HEK293 (cell line): ENCODE data around the gene TRAF3.
A peak's percentile ranks its signal among the peaks of the same experiment; 100 is the strongest.

Experiments
- CTCF ChIA-PET: fragments of 350-600 bp; formaldehyde crosslinking; extraction: SDS; loops from one replicate; lab custom pipeline; 2021; ENCODE audit warnings: antibody characterized with exemption; lab: Yijun Ruan, JAX
- POLR2A ChIA-PET: fragments of 300-600 bp; formaldehyde crosslinking; extraction: SDS; loops from one replicate; lab custom pipeline; 2020; ENCODE audit warnings: antibody characterized with exemption, inconsistent platforms; lab: Yijun Ruan, JAX
- H3K27ac ChIP-seq: fragments of 200-500 bp; sonication (Bioruptor generic); 2 replicates; pipeline ENCODE4 v1.5.1; 2014; ENCODE audit warnings: low read depth, low read length, control low read depth, inconsistent platforms; ENCODE audit errors: extremely low read depth
- H3K36me3 ChIP-seq, 2 experiments: fragments of 200-500 bp in 1 of 2; sonication (Bioruptor generic) in 1 of 2; 1 replicate in 1 of 2; 2 replicates in 1 of 2; pipeline ENCODE4 v1.5.1; 2014 to 2017; ENCODE audit warnings: inconsistent platforms in 2 of 2, low read length in 2 of 2; ENCODE audit not compliant: control insufficient read depth in 2 of 2, insufficient read depth in 1 of 2
- H3K4me1 ChIP-seq: fragments of 200-500 bp; sonication (Bioruptor generic); 2 replicates; pipeline ENCODE4 v1.5.1; 2014; ENCODE audit warnings: mild to moderate bottlenecking, low read length, inconsistent platforms; ENCODE audit not compliant: control insufficient read depth, insufficient read depth
- H3K4me3 ChIP-seq: 2 replicates; pipeline ENCODE4 v1.5.1; 2011; ENCODE audit warnings: low read depth, mild to moderate bottlenecking, control low read depth, low read length, moderate library complexity
- H3K9me3 ChIP-seq: fragments of 200-500 bp; sonication (Bioruptor generic); 2 replicates; pipeline ENCODE4 v1.5.1; 2014; ENCODE audit warnings: low read depth, low read length, inconsistent platforms; ENCODE audit not compliant: control insufficient read depth, insufficient read depth
- AEBP2 ChIP-seq: fragments of 450-650 bp; formaldehyde crosslinking; IDR thresholded peaks from 2 replicates; pipeline ENCODE4 v1.5.1; 2016; ENCODE audit warnings: missing biosample characterization, missing genetic modification characterization, borderline replicate concordance
- EGR2 ChIP-seq: fragments of 450-650 bp; formaldehyde crosslinking; IDR thresholded peaks from 2 replicates; pipeline ENCODE4 v1.5.1; 2016; ENCODE audit warnings: low read depth, missing biosample characterization, missing genetic modification characterization
- ZBTB1 ChIP-seq: fragments of 450-650 bp; formaldehyde crosslinking; IDR thresholded peaks from 2 replicates; pipeline ENCODE4 v1.5.1; 2016; ENCODE audit warnings: missing biosample characterization, missing genetic modification characterization
- ZBTB49 ChIP-seq: fragments of 450-650 bp; formaldehyde crosslinking; IDR thresholded peaks from 2 replicates; pipeline ENCODE4 v1.5.1; 2016; ENCODE audit warnings: missing biosample characterization, missing genetic modification characterization, low read depth
- ZEB2 ChIP-seq: fragments of 450-650 bp; formaldehyde crosslinking; IDR thresholded peaks from 2 replicates; pipeline ENCODE4 v1.5.1; 2016; ENCODE audit warnings: missing biosample characterization, missing genetic modification characterization
- ZNF341 ChIP-seq: fragments of 450-650 bp; formaldehyde crosslinking; IDR thresholded peaks from 2 replicates; pipeline ENCODE4; 2016; ENCODE audit warnings: low read depth, missing biosample characterization, missing genetic modification characterization
- ZNF518A ChIP-seq: fragments of 450-650 bp; formaldehyde crosslinking; conservative IDR thresholded peaks from 2 replicates; pipeline ENCODE4 v1.5.1; 2016; ENCODE audit warnings: low read depth, missing biosample characterization, missing genetic modification characterization
- ZNF521 ChIP-seq: fragments of 450-650 bp; formaldehyde crosslinking; IDR thresholded peaks from 2 replicates; pipeline ENCODE4 v1.5.1; 2017; ENCODE audit warnings: missing biosample characterization, mild to moderate bottlenecking, missing genetic modification characterization
- ZNF561 ChIP-seq: fragments of 450-650 bp; IDR thresholded peaks from 2 replicates; pipeline ENCODE4 v1.5.1; 2018; ENCODE audit warnings: missing biosample characterization, missing genetic modification characterization, borderline replicate concordance
- ZNF571 ChIP-seq: fragments of 450-650 bp; formaldehyde crosslinking; IDR thresholded peaks from 2 replicates; pipeline ENCODE4 v1.5.0; 2017; ENCODE audit warnings: missing biosample characterization, missing genetic modification characterization
- ZNF624 ChIP-seq: fragments of 450-650 bp; formaldehyde crosslinking; IDR thresholded peaks from 2 replicates; pipeline ENCODE4 v1.5.1; 2017; ENCODE audit warnings: missing biosample characterization, missing genetic modification characterization
- ZNF626 ChIP-seq: fragments of 450-650 bp; sonication (Bioruptor Pico); formaldehyde crosslinking; IDR thresholded peaks from 2 replicates; pipeline ENCODE4 v1.5.1; 2018; ENCODE audit warnings: missing biosample characterization, missing genetic modification characterization, inconsistent platforms
- ZNF670 ChIP-seq: fragments of 450-650 bp; formaldehyde crosslinking; IDR thresholded peaks from 2 replicates; pipeline ENCODE4 v1.5.1; 2016; ENCODE audit warnings: missing biosample characterization, missing genetic modification characterization, low read depth
- ZNF701 ChIP-seq: fragments of 450-650 bp; formaldehyde crosslinking; IDR thresholded peaks from 2 replicates; pipeline ENCODE4 v1.5.1; 2016; ENCODE audit warnings: missing biosample characterization, missing genetic modification characterization
- ZNF704 ChIP-seq: fragments of 450-650 bp; formaldehyde crosslinking; IDR thresholded peaks from 2 replicates; pipeline ENCODE4 v1.5.1; 2016; ENCODE audit warnings: missing biosample characterization, missing genetic modification characterization
- ZNF707 ChIP-seq: fragments of 450-650 bp; formaldehyde crosslinking; IDR thresholded peaks from 2 replicates; pipeline ENCODE4 v1.5.1; 2016; ENCODE audit warnings: missing biosample characterization, missing genetic modification characterization
- ZSCAN18 ChIP-seq: fragments of 450-650 bp; formaldehyde crosslinking; IDR thresholded peaks from 2 replicates; pipeline ENCODE4 v1.5.1; 2016; ENCODE audit warnings: missing biosample characterization, missing genetic modification characterization
- ZSCAN4 ChIP-seq: fragments of 450-650 bp; formaldehyde crosslinking; IDR thresholded peaks from 2 replicates; pipeline ENCODE4 v1.5.1; 2017; ENCODE audit warnings: missing biosample characterization, missing genetic modification characterization

TRAF3 gene

GRCh38 chr14:102942069-102942468 is 164.8 kb downstream of the TRAF3 start:
- POLR2A ChIA-PET = no interaction called here
- Histone ChIP-seq H3K36me3 (peaks cover 4 to 92% of the 10 kb centered on the region in 2 experiments; a peak in 2 of 3 replicates), H3K27ac (no peak overlapping the region), H3K4me1 (no peaks in the 10 kb centered on the region), H3K9me3 (no peaks in the 10 kb centered on the region), H3K4me3 (no peak overlapping the region)
- TF ChIP-seq ZNF701 (tag by site-specific recombination) = no peak
- peak; percentile 25 for TF ChIP-seq EGR2 (tag by site-specific recombination)
- CTCF ChIA-PET = no interaction called here

- TF ChIP-seq ZBTB1 = no peak
- no peak for TF ChIP-seq ZNF704 (tag by site-specific recombination)
- no peak for TF ChIP-seq ZNF707
- TF ChIP-seq ZBTB49 (tag by site-specific recombination) = no peak
- no peak for TF ChIP-seq ZNF624
- no peak for TF ChIP-seq ZSCAN18 (tag by site-specific recombination)
- no peak for TF ChIP-seq AEBP2 (tag by site-specific recombination)
- TF ChIP-seq ZNF341 (tag by site-specific recombination) = no peak
- no peak for TF ChIP-seq ZEB2 (tag by site-specific recombination)
- no peak for TF ChIP-seq ZNF571 (tag by site-specific recombination)
- TF ChIP-seq ZNF561 (tag by site-specific recombination) = no peak
- no peak for TF ChIP-seq ZNF626
- no peak for TF ChIP-seq ZSCAN4 (tag by site-specific recombination)
- TF ChIP-seq ZNF518A (tag by site-specific recombination) = no peak
- no peak for TF ChIP-seq ZNF670 (tag by site-specific recombination)
- no peak for TF ChIP-seq ZNF521
- Histone ChIP-seq H3K27ac (no peak overlapping the region), H3K4me3 (no peak overlapping the region), H3K9me3 (no peaks in the 10 kb centered on the region), H3K4me1 (no peaks in the 10 kb centered on the region), H3K36me3 (peaks cover 4 to 86% of the 10 kb centered on the region in 2 experiments; a peak in 2 of 3 replicates)
- ChIA-PET POLR2A (no interaction called here), CTCF (interaction anchor here (0.6 kb wide), 1 partner anchor 13 kb away, joined by 3 read pairs; no protein-coding TSS in a partner anchor)
These were observed 166.2 kb downstream of the TRAF3 start for GRCh38 chr14:102943454-102943853.
